Fibroblast of pulmonary artery (primary cell): ENCODE results near the gene CAPN11.

Experiments used
- DNase-seq: peaks from one replicate; pipeline ENCODE4 v3.0.0-alpha.2; 2010; ENCODE audit warnings: low read depth
- H3K4me3 ChIP-seq: replicated peaks from 2 replicates; pipeline ENCODE4 v1.5.1; 2011; ENCODE audit warnings: low read depth, mild to moderate bottlenecking, control low read depth, low read length, moderate library complexity
- CTCF ChIP-seq: IDR thresholded peaks from 2 replicates; pipeline ENCODE4 v1.5.1; 2011; ENCODE audit warnings: mild to moderate bottlenecking, control low read depth, low read length, inconsistent platforms; ENCODE audit errors: missing control alignments

CAPN11 gene

GRCh38 chr6:44207966-44208365, 49.3 kb downstream of the CAPN11 start:
- no peak for TF ChIP-seq CTCF
- no peak for DNase-seq
- no peak overlapping the region for H3K4me3 ChIP-seq

- H3K4me3 ChIP-seq = no peak overlapping the region
- no peak for TF ChIP-seq CTCF
- DNase-seq = no peak
Observed at GRCh38 chr6:44211284-44211683, 52.7 kb downstream of the CAPN11 start.

- no peak overlapping the region for H3K4me3 ChIP-seq
- DNase-seq = no peak
Observed at GRCh38 chr6:44214307-44214706, 55.7 kb downstream of the CAPN11 start.

GRCh38 chr6:44216677-44217331, 58.2 kb downstream of the CAPN11 start, which contains the start of gene MYMX:
Gene MYMX (plus strand): TSS chr6:44216926. CDS start chr6:44217472, 546 bp downstream.
- TF ChIP-seq CTCF = no peak
- no peak within 1 kb of the TSS for H3K4me3 ChIP-seq
- no peak for DNase-seq

More at GRCh38 chr6:44214307-44214706, 55.7 kb downstream of the CAPN11 start:
- TF ChIP-seq CTCF = no peak

- no peak for DNase-seq
- no peak overlapping the region for H3K4me3 ChIP-seq
- TF ChIP-seq CTCF = no peak
Observed at GRCh38 chr6:44217332-44218143, 58.9 kb downstream of the CAPN11 start.

- peak overlapping the region; percentile 44 for H3K4me3 ChIP-seq
- DNase-seq = peak; percentile 58
- TF ChIP-seq CTCF = no peak
Observed at GRCh38 chr6:44219053-44219814, 60.6 kb downstream of the CAPN11 start.
